Left hindlimb (tissue), 1 donor: ENCODE results near the gene VTCN1.
"Not testable (repeated sequence)": the region's sequence is repeated elsewhere in the genome, so short reads cannot be mapped to it uniquely, and the experiment has no call there.

Source experiments
- DNase-seq: peaks from one replicate; pipeline ENCODE4 v3.0.0-alpha.2; 2018

VTCN1 gene, protein sequence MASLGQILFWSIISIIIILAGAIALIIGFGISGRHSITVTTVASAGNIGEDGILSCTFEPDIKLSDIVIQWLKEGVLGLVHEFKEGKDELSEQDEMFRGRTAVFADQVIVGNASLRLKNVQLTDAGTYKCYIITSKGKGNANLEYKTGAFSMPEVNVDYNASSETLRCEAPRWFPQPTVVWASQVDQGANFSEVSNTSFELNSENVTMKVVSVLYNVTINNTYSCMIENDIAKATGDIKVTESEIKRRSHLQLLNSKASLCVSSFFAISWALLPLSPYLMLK

DNA sequence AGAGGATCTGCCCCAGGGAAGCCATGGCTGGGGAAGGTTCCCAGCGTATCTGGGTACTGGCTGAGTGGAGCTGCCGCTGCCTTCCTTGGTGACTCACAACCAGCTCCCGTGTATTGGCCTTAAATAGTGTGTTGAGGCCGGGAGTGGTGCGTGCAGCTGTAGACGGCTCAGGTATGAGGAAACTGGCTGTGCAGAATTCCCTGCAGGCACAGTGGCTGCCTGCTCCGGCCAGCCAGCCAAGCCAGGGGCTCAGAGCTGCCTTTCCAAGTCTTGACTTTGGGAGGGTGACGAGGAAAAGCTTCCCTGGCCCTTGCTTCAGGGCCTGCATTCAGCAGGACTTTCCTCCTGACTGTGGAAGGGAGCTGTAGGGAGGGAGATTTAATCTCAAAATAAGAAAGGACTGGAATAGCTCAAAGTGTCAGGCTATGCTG, at the start of gene VTCN1:
Gene VTCN1, minus strand, starts transcription at position 97 of the 431 bp plus-strand sequence. Its CDS starts 72 bp downstream, at position 25.
- DNase-seq = no peak

DNA sequence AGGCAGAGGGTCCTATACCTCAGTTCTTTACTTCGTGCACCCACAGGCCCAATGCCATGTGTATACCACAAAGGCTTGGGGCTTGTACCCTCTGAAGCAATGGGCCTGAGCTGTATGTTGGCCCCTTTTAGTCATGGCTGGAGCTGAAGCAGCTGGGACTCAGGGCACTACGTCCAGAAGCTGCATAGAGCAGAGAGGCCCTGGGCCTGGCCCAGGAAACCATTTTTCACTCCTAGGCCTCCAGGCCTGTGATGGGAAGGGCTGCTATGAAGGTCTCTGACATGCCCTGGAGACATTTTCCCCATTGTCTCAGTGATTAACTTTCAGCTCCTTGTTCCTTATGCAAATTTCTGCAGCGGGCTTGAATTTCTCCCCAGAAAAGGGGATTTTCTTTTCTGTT, 48.1 kb upstream of the VTCN1 start:
- DNase-seq = no peak

DNA sequence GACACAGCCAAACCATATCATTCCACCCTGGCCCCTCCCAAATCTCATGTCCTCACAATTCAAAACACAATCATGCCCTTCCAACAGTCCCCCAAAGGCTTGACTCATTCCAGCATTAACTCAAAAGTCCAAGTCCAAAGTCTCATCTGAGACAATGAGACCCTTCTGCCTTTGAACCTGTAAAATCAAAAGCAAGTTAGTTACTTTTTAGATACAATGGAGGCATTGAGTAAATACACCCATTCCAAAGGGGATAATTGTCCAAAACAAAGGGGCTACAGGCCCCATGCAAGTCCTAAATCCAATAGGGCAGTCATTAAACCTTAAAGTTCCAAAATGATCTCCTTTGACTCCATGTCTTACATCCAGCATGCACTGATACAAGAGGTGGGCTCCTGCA, 47.3 kb upstream of the VTCN1 start:
- not testable (repeated sequence) for DNase-seq

DNA sequence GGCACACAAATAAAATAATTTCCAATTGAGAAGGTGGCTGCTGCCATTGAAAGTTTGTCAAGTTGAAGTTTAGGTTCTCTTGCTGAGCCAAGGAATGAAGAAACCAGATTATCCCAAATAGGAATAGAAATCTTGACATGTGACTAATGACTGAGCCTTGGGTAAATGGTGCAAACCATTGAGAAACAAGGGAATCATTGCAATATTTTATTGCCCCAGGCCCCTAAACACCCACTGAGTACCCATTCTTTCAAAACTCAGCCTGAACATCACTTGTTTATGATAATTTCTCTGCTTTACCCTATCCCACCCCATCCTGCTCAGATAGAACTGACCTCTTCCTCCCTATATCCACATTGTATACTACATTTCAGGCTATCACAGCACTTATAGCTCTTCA, 46.6 kb upstream of the VTCN1 start:
- no peak for DNase-seq

DNA sequence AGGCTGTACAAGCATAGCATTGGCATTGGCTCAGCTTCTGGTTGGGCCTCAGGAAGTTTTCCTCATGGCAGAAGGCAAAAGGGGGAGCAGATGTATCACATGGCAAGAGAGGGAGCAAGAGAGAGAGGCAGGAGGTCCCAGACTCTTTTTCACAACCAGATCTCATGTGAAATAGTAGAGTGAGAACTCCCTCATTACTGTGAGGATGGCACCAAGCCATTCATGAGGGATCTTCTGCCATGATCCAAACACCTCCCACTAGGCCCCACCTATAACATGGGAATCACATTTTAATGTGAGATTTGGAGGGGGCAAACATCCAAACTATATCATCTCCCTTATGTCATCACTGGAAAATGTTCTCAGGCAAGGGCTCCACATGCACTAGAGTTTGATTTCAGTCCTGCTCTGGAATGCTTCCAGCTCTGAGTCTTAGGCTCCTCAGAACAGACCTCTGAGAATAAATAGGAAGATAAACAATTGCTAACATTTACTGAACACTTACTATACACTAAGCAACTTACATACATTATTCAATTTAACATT, 39.4 kb upstream of the VTCN1 start:
- no peak for DNase-seq

DNA sequence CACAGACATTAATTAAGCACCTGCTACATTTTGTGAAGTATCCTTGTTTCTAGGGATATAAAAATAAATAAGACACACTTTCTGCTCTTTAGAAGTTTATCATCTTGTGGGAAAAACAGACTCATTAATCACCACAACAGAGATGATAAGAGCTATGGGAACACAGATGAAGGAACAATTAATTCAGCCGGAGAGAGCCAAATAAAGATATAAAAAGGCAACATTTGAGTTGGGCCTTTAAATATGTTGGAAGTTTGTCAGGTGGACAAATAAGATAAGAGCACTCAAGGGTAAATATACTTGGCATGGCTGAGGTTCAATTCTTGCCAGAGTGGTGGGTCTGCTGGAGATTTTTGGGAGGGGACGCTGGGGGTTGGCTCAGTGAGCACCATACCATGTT, 34.2 kb upstream of the VTCN1 start:
- no peak for DNase-seq

DNA sequence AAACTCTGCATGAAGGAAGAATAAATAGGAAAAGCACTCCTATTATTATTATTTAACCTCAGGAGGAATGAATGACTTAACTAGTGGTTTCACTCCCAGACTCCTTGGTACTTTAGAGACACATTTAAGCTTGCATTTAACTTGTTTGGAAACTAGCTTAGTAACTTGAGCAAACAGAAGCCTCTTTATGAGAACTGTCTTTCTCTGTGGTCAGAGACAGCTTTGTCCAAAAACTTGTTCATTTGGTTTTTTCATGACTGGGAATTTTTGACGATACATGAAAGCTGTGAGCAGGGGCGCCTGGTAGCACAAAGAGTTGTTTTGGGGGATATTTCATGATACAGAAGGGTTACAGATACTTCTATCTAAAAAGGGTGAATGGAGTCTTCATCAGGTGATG, 33.6 kb upstream of the VTCN1 start:
- DNase-seq = no peak

DNA sequence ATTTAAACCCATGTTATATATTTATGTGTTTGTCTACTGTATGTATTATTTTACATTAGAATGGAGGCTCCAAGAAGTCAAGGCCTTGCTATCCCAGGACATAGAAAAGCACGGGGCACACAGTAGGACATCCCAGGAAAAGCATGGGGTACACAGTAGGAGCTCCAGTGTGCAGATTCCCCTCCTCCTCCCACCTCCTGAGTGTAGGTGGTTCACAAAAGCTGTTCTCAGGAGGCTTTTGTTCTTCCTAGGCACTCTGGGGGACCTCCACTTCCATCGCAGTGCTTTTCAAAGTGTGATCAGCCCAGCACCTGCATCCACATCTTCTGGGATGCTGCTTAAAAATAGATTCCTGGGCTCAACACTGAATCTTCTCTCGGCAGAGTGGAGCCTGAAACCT, 30.8 kb upstream of the VTCN1 start:
- DNase-seq = no peak

DNA sequence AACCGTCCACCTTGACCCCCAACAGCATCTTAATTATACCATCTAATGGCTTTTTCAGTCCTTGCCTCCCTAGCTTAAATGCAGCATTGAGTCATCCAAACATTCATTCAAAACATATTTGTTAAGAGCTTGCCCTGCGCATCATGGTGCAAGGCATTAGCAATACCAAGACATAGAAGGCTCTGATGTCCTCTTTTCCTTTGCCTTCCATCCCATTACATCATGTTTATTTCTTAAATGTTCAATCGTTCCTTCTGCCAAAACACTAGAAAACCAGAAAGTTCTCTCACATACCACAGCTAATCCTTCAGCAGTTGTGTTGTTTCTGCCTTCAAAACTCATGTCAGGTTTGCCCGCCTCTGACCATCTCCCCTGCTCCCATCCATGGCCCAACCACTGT, 29.8 kb upstream of the VTCN1 start:
- no peak for DNase-seq

DNA sequence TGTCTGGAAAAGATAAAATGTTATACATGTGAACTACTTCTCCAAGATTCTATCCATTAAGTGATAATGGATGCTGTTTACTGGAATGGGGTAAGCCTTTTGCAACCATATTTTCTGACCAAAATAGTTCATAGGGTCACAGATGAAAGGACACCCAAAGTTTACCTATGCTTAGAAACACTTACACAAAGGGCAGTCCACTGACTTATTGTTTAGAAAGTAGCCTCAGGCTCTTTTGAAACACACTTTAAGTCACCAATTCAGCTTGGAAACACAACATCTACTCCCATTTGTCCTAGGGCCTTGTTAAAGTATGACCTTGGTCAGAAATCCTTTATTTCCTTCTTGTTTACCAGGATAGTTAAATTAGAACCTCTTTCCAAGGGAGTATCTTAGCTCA, 28.7 kb upstream of the VTCN1 start:
- no peak for DNase-seq

DNA sequence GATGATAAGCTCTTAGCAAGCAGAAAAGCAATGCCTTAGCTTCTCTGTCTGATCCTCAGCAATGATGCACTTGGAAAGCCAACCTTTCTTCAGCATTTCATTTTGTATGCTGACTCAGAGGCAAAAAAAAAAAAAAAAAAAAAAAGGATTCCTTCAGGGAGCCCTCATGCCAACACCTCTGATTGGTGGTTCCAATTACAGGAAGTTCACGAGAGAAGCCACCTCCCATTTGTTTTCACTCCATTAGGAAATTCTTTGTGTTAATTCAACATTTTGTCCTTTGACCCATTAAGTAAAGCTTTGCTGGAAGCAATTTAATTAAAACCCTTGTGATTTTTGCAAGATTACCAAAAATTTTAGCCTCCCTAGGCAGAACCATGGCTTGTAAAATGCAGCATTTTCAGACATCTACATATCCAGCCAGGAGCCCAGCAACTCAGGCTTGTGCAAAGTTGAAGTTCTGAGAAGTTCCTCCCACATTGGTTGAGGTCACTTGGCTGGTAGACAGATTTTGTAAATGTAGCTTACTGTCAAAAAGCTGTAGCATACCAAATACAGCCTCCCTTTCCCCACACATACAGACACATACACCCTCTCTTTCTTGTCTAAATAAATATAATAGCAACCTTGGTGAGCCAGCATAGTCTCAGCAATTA, 27.1 kb upstream of the VTCN1 start:
- no peak for DNase-seq

DNA sequence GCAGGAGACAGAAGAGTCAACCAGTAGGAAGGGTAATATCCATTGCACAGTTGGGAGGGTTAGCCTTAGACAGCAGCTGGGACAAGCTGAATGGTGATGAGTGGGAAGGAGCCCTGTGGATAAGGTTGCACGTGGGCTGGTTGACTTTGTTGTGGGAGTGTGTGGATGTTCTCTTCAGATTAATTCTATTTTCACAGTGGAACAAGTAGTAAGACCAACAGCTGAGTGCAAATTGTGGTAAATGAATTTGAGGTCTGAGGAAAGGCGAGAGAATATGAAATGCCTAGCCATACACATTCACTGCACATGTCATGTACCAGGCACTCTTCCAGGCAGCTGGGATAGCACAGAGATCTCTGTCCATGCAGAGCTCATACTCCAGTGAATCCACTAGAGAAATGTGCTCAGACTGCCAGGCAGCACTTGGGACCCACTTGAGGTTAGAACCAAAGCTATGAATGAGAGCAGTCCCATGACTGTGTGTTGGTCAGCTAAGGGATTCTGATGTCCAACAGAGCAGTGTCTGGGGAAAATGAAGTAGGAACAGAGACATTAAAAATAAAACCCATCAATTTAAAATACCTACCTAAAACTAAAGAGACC, 25.2 kb upstream of the VTCN1 start:
- no peak for DNase-seq

DNA sequence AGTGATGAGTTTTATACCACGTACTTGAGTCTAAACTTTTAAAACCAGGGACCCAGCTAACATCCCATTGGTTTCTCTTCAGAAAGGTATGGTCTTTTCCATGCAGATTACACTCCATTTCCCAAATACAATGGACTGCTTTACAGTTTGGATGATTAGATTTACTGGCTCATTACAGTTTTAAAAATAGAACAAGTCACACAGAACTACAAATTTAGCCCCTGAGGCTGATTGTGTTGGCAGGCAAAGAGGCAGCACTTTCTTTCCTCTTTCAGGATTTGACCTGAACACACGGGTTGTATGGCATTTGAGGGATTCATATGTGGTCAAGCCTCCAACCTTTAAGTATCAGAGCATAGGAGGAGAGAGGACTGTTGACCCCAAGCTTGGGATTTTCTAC, 21.8 kb upstream of the VTCN1 start:
- DNase-seq = no peak

DNA sequence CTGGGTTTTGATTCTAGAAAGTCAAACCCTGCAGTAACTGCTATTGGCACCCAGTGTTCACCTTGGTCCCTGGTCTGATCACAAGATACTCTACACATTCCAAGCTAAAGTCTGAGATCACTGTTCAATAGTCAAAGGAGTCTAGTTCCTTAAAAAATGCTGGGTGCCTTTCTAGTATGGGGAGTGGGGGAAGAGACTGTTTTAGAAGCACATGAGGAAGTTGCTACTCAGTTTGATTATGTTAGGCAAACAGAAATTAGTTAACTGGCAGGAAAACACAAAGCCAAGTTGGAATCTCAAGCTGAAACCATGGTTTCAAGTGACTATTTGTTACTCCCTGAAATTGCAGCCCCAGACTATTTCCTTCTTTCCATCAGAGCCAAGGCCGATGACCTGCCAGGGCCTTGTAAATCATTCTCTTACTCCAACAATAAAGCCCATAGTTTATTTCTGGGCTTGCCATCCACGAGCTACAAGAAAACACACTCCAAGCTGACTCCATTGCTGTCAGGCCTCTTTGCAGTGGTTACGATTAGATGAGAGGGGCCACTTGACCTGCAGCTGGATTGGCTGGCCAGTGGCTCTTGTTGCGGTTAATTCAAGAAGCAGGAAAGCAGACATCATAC, 21.1 kb upstream of the VTCN1 start:
- no peak for DNase-seq

DNA sequence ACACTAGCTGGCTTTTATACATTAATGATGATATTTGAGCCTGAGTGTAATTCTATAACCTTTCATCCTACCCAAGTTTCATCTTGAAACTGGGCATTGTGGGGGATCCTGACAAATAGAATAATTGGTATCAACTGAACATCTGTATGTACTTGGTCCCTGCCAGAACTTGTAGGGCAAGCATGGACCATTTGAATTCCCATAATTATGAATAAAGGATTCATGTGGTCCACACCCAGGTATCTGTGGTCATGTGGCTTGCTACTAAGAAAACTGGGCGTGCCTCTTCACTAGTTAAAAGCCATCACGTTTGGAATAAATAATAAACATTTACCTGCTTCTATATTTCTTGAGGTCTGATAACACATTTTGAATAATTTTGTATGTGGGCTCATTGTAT, 20.6 kb upstream of the VTCN1 start:
- DNase-seq = no peak

DNA sequence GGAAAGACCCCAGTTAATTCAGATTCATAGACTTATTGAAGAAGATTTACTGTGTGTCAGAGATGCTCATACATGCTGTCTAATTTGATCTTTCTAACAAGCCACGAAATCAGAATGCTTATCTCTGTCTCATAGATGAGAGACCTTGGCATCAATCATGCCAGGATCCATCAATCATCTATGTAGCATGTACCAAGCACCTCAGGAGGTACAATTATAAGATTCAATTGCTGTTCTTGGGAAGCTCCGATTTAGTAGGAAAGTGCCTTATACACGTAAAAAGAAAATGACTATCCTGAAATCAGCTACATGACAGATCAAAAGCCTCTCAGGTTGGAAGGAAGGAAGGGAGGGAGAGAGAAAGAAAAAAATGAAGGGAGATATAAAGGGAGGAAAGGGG, 18.5 kb upstream of the VTCN1 start:
- DNase-seq = no peak

DNA sequence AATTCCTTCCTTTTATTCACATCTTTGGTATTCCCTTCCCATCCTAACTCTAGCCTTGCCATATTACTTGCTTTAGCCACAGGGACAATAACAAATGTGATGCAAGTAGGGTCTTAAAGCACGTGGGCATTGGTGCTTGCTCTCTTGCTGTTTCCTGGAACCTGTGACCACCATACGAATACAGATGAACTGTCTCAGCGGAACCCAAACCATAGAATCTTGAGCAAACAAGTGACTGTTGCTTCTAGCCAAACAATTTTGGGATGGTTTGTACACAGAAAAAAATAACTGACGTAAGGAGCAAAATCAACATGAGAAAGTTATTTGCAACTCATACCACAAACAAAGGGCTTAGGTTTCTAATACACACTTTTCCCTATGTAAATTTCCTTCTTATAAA, 15.2 kb upstream of the VTCN1 start:
- no peak for DNase-seq

DNA sequence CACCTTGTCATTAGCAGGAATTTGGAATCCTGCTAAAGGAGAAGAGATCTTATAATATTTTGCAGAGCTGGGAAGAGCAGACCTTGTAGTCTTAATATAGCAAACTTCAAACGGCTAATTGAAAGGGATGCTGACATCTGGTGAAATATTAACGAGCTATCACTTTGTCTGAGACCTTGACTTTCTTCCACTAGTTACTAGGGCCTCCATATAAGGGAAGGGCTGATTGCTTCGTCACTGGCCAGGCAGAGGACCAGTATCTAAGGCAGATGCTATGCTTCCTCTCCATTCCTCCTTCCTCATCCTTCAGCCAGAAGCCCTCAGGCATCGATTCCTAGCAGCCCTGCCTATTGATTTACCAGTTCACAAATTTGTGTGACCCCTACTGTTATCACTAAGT, 6.0 kb upstream of the VTCN1 start:
- DNase-seq = no peak

DNA sequence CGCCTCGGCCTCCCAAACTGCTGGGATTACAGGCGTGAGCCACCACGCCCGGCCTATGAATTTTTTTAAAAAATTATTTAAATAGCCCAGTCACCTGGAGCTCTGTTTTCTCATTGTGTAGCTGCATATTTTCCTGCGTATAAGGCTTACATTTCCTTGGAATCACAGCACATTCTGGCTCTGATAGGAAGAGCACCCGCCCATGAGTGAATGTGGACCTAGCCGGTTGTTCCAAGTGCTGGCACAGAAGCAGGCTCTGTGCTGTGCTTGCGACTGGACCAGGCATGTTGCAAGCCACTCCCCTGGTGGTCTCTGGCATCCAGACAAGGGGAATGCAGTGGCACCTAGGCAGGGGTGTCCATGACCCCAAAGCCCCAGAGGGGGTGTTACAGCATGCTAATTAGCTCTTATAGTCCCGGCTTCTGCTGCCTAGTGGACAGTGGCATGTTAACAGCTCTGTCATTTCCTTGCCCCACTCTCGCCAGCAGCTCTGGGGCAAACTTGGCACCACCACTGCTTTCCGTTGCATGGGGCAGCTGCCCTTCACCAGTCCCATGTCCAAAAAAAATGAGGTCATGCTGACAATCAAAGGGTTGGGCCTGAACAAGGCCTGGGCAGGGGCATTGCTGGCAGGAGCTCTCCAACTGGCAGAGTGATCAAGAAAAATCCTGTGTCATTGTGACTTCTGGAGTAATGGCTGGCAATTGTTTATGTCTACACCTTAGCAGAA, 5.2 kb upstream of the VTCN1 start:
- DNase-seq = no peak

DNA sequence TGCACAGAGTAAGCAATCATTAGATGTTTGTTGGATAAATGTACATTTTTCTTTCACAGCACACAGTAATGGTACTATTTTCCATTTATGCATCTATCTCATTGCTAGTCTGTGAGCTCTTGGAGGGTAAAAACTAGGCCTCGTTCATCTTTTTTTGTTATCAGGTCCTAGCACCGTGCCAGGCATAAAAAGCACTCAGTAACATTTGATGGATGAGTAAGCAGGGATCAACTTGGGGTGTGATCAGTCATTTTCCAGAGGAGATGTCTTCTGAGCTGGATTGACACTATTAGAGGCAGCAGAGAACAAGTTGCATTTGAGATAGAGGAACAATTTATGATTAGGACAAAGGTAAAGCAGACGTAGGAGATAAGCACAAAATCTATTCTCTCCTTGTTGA, 4.3 kb upstream of the VTCN1 start:
- DNase-seq = no peak

DNA sequence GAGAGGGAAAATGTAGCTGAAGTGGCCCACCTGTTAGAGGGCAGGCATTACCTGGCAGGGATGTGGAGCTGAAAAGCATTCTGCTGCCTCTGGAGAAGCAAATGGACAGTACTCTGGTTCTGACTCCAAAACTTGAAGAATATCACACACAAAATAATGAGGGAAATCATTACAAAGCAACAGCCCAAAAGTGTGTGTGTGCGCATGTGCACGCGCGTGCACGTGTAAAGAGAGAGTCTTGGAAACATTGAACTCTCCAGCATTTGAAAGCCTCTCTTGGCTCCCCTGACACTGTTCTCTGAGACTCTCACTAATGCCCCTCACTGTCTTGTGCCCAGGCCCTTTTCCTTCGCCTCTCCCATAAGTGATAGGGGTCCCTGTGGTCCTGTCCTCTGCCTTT, 2.3 kb upstream of the VTCN1 start:
- no peak for DNase-seq

DNA sequence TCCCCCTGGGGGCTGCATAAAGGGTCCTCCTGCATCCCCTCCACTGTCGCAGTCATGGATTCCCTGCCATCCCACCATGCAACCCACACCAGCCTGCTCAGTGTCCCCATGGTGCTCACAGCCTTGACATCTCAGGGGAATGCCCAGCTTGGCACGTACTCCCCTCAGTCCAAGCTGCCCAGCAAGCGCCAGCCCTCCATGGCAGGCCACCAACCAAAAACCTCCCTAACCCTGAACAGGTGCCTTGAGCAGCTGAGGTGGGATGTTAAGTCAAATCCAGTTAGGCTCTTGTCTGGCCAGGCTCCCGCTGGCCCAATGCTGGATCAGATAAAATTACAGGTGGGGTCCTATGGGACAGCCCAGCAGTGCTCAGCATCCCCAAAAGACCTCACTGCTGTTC, 341 bp downstream of the VTCN1 start:
- no peak for DNase-seq

DNA sequence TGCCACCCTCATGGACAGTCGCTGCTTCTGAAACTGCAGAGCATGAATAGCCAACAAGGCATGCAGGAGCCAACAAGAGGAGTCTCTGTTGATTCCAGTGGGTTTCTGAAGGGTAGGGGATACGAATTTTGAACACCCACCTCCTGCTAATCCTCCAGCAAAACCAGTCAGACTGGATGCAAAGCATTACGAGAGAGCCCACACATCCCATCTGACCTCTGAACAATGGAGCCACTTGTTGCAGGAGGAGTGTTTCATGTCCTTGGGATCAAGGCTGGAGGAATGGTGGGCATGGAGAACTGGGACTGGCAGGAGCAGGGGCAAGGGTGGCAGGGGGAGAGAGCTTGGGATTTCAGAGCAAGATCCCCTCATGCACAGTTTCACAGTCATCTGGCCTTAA, 1.6 kb downstream of the VTCN1 start:
- no peak for DNase-seq
